Measurements from ENCODE around the gene TUBA4A.

TUBA4A gene

GRCh38 chr2:219230059-219230540, 23.6 kb downstream of the TUBA4A start:
- no peak for DNase-seq (ENCODE audit: low read depth)

- peak; percentile 93 for DNase-seq (ENCODE audit: low read depth)
Measured at GRCh38 chr2:219229305-219230058, 24.2 kb downstream of the TUBA4A start, which contains the start of the genes ANKZF1 and ATG9A. Gene ANKZF1 (plus strand): TSS chr2:219229806. CDS start chr2:219230258, 452 bp downstream. Gene ATG9A (minus strand): TSS chr2:219229636. CDS start chr2:219228024, 1,612 bp downstream.

DNA sequence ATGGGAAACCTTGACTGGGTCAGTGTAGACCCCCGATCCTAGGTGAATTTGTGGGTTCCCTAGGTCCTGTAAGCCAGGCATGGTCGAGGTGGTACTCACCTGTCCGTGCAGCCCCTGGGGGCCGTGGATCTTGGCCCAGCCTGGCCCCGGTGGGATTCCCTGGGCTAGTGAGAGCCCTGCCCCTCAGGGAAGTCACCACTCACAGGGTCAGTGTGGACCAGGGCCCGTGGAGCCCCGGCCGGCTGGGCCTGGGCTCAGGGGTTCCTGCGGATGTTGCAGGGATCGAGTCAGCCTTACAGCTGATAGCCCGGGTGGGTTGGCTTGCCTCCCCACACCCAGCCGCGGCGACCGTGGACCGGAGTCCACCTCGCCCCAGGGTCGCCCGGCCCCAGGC, 24.8 kb downstream of the TUBA4A start:
- DNase-seq (ENCODE audit: low read depth): no peak

DNA sequence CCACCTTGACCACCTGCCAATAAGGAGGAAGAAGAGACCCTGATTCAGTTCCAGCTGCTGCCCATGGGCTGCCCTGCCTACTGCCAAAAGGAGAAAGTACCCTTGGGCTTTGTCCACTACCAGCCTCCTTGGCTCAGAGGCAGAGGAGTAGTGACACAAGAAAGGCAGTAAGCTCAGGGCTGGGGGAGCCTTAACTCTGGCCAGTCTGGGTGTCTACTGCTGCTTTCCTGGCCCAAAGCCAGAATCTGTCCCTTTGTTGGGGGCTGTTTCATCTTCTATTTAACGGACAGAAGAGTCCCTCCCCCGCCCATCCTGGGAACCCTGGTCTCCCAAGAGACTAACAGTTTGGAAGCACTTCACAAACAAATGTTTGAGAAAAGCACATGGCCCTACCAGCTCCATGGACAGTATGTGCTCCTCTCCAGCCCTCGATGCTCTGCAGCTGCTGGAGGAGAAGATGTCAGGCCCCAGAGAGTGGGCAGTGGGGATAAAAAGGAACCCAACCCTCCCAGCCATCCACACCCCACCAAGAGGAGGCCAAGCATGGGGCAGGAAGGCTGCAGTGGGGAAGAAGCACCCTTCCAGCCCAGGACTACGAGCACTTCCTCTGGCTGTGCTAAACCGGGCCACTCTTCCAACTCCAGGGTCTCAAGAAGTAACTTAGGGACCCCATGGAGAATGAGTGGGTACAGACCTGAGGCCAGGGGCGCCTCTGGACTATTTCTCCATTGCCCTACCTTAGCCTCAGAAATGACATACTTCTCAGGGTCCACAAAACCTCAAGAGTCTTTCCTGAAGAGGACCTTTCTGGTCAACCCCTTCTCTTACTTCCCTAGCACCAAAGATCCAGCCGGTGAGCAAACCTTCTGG, 25.4 kb downstream of the TUBA4A start:
- no peak for DNase-seq (ENCODE audit: low read depth)

DNA sequence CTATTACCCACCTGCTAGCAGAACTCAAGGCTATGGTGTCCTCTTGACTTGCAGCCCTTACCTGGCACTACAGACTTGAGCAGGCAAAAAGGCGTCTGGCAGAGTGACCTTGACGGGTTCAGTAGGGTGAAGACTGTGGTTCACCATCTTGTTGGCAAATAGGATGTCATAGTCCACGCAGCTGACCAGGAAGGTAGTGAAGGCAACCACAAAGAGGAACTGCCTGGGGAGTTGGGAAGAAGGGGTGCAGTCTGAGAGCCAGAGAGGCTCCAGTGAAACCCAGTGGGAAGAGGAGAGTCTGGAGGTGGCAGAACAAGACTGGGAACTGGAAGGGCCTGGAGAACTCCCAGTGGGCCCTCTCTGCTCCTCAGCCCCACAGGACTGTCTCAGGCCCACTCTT, 28.4 kb downstream of the TUBA4A start:
- no peak for DNase-seq (ENCODE audit: low read depth)

GRCh38 chr2:219223831-219224610, 29.7 kb downstream of the TUBA4A start:
- no peak for DNase-seq (ENCODE audit: low read depth)

GRCh38 chr2:219221957-219222518, 31.7 kb downstream of the TUBA4A start:
- DNase-seq (ENCODE audit: low read depth): no peak

GRCh38 chr2:219220652-219221402, 32.9 kb downstream of the TUBA4A start:
- DNase-seq (ENCODE audit: low read depth): no peak

- DNase-seq (ENCODE audit: low read depth): no peak
Measured at GRCh38 chr2:219219784-219220532, 33.8 kb downstream of the TUBA4A start.

- DNase-seq (ENCODE audit: low read depth): no peak
Measured at GRCh38 chr2:219218732-219219701, 34.7 kb downstream of the TUBA4A start, which contains the start of gene ABCB6. Gene ABCB6 (minus strand): TSS chr2:219218958. CDS start chr2:219218673, 285 bp downstream.

DNA sequence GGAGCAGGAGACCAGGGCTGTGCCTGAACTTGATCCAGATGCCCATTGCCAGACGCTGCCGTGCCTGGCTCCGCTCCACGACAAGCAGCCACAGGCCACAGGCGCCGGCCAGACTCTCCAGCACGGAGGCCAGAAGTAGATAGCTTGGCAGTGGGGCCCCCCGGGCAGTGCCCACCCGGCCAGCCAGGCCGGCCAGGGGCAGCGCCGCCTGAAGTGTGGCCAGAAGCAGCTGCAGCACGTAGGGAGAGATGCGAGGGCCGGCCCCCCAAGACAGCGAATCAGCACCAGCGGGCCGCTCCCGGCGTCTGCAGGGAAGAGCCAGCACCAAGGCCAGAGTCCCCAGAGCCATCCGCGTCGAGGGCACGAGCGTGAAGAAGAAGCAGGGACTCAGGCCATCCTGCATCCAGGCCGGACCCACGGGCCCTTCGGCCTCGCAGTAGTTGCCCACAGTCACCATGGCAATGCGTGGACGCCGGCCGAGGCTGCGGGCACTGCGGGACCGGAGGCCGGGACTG, 35.4 kb downstream of the TUBA4A start:
- DNase-seq (ENCODE audit: low read depth): no peak

- no peak for DNase-seq (ENCODE audit: low read depth)
Measured at GRCh38 chr2:219216535-219216915, 37.2 kb downstream of the TUBA4A start.

GRCh38 chr2:219215871-219216534, 37.7 kb downstream of the TUBA4A start:
- no peak for DNase-seq (ENCODE audit: low read depth)

GRCh38 chr2:219214786-219215185, 38.9 kb downstream of the TUBA4A start:
- DNase-seq (ENCODE audit: low read depth): no peak

DNA sequence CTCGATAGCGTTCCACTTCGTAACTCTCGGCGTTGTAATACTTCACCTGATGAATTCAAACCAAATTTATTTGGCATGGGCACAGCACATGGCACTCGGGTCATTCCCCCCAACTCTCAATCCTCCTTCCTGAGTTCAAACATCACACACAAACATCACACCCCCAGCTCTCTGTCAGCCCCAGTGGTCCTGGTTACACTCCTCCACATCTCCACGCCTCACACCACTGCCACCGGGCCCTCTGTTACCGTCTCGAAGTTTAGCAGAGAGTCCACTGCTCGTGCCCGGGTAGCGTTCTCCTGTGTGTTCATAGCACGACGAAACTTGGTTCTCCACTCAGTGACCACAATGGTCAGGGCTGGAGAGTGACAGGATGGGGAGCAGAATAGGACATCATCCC, 39.6 kb downstream of the TUBA4A start:
- no peak for DNase-seq (ENCODE audit: low read depth)

DNA sequence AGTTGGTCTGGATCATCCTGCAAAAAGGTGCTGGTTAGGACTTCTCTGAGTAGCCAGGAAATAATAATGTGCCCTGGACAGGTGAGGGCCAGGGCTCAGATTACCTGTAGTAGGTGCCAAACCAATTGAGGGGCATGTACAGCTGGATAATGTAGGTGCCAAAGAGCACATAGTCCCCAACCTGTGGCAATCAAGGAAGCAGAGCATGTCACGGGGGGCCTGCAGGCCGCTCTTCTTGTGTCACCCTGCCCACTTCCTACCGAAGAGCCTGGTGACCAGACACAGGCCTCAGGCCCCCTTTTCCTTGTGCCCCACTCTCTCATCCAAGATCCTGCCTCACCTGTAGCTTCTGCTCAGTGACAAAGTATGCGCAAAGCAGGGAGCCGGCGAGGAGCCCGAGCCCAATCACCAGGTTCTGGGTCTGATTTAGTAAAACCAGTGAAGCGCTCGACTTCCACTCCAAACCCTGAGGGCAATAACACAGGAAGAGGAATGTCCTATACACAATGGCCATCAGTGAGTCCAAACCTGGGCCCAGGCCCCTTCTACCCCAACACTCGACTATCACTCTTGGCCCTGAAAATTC, 40.1 kb downstream of the TUBA4A start:
- no peak for DNase-seq (ENCODE audit: low read depth)

GRCh38 chr2:219213026-219213415, 40.7 kb downstream of the TUBA4A start:
- DNase-seq (ENCODE audit: low read depth): no peak

GRCh38 chr2:219210886-219211362, 42.8 kb downstream of the TUBA4A start:
- no peak for DNase-seq (ENCODE audit: low read depth)
